Stimulated activated CD4-positive, alpha-beta T cell treated with anti-CD3 and anti-CD28 coated beads, TNF-alpha, amount 100 ng/mL, for 4 hours (primary cell): ENCODE data around the gene KCTD12.
"Not testable (repeated sequence)": the region's sequence is repeated elsewhere in the genome, so short reads cannot be mapped to it uniquely, and the experiment has no call there.

Source experiments
- DNase-seq, 3 experiments: peaks; one replicate each; pipeline ENCODE4 v3.0.0-alpha.2; 2020; ENCODE audit warnings: low read depth in 3 of 3

The KCTD12 gene

DNA sequence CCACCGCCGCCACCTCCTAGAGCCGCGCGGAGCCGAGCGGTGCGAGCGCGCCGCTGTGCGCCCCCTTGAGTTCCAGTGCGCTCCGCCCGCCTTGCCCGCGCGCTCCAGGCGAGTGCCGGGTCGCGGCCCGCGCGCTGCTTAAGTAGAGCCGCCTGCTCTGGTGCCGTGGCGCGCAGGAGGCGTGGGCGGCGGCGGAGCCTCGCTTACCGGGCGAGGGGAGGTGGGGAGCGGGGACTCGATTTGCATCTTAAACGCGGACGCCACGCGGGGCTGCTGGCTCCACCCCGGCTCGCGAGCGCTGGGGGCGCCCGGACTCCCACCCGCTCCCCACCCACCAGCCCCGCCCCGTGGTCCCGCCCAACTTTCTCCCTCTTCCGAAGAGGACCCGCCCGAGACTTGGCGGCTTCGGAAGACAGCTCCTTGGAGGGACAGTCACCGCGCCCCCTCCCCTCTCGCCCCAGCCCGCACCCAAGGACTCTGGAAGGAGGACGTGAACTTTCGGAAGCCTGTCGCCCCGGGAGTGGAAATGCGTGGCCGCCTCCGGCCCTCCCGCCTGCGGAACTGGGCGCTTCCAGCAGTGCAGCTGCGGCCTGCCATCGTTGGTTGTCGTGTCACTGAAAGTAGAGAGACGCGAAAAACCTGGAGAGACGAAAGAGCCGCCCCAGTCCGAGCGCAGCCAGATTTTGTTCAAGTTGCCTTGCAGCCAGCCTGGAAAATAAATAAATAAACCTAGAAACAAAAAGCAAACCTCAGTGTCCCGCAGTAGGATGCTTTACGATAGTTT, at the start of gene KCTD12:
Gene KCTD12, minus strand, starts transcription at position 114 of the 784 bp plus-strand sequence. CDS start 257 bp downstream, outside the sequence.
- DNase-seq = peak; percentile 64 to 81 (median 72)

DNA sequence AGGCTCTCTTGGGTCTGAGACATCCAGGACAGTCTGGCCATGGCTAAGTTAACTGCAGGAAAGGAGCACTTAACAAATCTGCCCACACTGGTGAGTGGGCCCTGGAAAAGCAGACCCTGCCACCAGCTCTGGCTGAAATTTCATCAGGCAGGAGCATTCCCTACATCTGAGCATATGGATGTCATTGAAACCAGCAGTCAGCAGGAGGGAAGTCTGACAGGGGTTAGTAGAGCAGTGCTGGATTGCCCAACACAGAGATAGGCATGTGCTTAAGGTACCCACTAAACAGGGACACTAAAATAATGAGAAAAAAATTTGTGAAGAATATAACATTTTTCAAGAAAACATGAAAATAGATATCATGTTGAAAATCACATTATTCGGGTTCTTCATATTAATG, 48.5 kb upstream of the KCTD12 start:
- no peak for DNase-seq

DNA sequence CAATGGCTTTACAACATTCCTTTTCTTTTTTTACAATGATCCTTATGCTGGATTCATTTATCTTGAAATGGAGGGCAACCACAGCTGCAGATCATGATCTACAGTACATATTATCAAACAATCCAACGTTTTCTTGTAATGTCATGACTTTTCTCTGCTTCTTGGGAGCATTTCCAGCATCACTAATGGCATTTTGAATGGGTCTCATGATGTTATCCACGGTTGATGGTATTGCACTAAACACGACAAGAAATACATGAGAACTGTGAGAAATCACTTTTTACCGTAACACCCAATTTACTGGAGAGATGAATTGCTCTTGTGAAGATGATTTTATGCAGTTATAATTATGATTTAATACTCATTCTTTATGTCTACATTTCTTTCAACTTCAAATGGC, 45.9 kb upstream of the KCTD12 start:
- DNase-seq = no peak

DNA sequence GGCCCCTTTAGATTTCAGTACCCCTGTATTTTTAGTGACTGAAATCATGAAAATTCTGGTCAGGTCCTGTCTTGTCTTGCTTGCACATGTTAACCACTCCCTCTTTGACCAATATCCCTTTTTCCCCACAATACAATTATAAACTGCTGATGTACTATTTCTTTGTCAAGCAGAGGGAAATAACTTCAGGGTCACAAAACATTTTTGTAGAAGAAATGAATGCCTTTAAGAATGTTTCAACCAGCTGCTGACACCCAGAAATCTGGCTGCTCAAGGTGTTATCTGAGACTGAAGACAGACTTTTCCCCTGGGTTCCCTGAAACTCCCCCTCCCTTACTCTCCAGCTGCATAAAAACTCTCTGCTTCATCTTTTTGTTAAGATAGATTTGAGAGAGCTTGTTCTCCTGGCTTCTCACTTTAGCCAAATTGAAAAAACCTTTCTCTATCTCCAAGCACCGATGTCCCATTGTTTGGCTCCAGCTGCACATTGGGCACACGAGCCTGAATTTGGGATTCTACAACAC, 43.7 kb upstream of the KCTD12 start:
- DNase-seq = no peak

GRCh38 chr13:76929320-76929719, 43.1 kb upstream of the KCTD12 start:
- DNase-seq = no peak

GRCh38 chr13:76928456-76928855, 42.3 kb upstream of the KCTD12 start:
- DNase-seq = no peak

GRCh38 chr13:76927955-76928354, 41.8 kb upstream of the KCTD12 start:
- no peak for DNase-seq

GRCh38 chr13:76925115-76925514, 38.9 kb upstream of the KCTD12 start:
- no peak for DNase-seq

- DNase-seq = no peak
Measured at GRCh38 chr13:76921516-76921915, 35.3 kb upstream of the KCTD12 start.

GRCh38 chr13:76917755-76918481, 31.7 kb upstream of the KCTD12 start:
- DNase-seq = not testable (repeated sequence)

DNA sequence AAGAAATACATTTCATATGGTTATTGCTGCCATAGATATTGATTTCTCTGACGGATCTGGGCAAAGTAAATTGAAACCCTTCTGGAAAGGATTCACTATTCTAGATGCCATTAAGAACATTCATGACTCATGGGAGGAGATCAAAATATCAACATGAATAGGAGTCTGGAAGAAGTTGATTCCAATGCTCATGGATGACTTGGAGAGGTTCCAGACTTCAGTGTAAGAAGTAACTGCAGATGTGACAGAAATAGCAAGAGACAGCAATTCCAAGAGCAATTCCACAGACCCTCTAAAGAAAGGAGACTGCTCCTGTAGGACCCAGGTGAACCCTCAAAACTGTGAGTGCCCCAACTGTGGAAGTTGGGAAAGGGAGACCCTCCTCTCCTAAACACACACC, 30.9 kb upstream of the KCTD12 start:
- no peak for DNase-seq

DNA sequence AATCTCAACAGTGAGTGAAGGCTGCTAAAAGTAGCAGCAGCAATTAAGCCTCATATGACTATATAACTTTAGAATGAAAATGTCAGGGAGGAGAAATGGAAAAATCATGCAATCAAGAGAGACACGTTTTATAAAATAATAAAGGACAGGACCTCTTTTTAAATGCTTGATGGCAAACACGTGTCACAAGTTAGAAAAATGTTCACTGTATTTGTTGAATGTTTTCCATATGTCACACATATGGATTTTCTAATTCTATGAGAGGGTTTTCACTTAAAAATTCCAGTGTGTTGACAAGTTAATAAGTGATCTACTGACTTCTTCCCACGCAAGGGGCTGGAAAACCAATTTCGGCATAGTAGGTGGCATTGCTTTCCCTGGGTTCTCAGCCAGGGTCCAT, 27.7 kb upstream of the KCTD12 start:
- no peak for DNase-seq

- DNase-seq = no peak
Measured at GRCh38 chr13:76912476-76912875, 26.3 kb upstream of the KCTD12 start.

GRCh38 chr13:76904507-76904906, 18.3 kb upstream of the KCTD12 start:
- DNase-seq = no peak

GRCh38 chr13:76903544-76904162, 17.4 kb upstream of the KCTD12 start:
- DNase-seq = peak; percentile 15 to 51 (median 47)

DNA sequence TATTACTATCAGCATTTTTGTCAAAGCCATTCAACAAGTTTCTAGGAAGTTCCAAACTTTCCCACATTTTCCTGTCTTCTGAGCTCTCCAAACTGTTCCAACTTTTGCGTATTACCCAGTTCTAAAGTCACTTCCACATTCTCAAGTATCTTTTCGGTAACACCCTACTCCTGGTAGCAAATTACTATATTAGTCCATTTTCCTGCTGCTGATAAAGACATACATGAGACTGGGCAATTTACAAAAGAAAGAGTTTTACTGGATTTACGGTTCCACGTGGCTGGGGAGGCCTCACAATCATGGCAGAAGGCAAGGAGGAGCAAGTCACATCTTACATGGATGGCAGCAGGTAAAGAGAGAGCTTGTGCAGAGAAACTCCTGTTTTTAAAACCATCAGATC, 12.9 kb upstream of the KCTD12 start:
- DNase-seq = not testable (repeated sequence)

- not testable (repeated sequence) for DNase-seq
Measured at GRCh38 chr13:76897171-76897570, 11.0 kb upstream of the KCTD12 start.

DNA sequence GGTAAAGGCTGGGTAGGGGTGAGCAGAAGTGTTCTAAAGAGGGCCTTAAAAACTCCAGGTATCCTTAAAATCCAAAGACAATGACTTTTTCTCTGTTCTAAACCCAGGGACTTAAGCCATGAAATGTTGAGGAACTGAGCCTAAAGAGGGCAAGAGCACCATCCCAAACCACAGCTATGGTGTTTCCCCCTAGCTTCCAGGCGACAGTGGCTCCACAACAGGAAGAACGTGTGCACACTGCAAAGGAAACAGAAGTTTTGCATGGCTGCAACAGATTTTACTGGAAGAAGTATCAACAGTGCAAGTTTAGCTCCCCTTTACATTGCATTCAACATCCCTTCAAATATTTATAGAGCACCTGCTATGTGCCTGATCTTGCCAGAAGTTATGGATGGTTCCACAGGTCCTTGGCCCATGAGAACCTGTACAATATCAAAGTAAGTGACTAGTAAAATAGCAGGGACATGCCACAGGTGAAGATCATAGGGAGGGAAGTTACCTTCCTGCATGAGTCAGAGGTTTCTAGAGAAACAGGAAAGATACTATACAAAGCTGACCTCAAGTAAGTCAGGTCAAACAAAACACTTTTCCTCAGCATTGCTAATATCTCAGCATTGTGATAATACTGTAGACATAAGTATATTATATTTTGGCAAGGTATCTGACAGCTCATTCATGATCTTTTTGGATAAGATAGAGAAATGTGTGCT, 8.4 kb upstream of the KCTD12 start:
- no peak for DNase-seq

- DNase-seq = no peak
Measured at GRCh38 chr13:76892488-76892887, 6.3 kb upstream of the KCTD12 start.

- no peak for DNase-seq
Measured at GRCh38 chr13:76890021-76890420, 3.8 kb upstream of the KCTD12 start.

DNA sequence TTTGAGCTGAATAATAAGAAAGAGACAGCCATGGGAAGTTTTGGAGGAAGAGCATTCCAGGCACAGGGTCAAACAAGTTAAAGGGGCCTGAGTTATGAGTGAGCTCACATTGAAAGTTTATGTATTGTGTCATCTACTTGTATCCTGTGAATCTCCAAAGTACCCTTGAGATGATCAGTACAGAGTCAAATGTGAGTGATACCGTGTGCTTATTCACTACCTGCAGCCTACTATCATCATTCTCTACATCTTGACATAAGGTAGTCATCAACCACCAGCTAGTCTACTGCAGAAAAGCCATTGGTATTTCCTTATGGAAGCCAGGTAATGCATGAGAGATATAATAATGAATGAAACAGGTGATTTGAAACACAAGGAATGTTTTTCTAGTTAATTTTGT, 3.0 kb upstream of the KCTD12 start:
- no peak for DNase-seq

DNA sequence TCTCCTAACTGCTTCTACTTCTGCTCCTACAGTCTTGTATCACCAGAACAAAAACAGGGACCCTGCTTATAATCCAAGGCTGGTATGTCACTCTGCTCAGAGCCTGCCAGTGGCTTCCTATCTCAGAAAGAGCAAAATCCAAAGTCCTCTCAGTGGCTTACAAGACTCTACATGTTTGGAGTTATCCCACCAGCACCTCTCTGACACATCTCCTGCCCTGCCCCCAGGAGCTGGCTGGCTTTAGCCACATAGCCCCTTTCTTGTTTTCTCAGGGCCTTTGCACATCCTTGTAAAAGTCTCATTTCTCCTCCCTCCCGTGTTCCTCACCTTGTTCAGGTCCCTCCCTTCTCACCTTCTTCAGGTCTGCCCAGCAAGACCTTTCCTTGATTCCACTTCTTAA, 2.2 kb upstream of the KCTD12 start:
- no peak for DNase-seq
